MG63 (cell line): ENCODE results near the gene AGTPBP1. TPM values are rescaled to one million over a fixed set of nuclear protein-coding genes. Genes with fewer than 3 reads are reported as not detected.

Experiments used
- DNase-seq: peaks from one replicate; pipeline ENCODE4 v3.0.0-alpha.2; 2020
- H3K27me3 ChIP-seq: fragments of 250-450 bp; sonication (Bioruptor Pico); 2 replicates; pipeline ENCODE4 v1.5.1; 2020; ENCODE audit warnings: mild to moderate bottlenecking, moderate library complexity
- H3K36me3 ChIP-seq: fragments of 250-450 bp; sonication (Bioruptor Pico); 2 replicates; pipeline ENCODE4 v1.5.1; 2020; ENCODE audit warnings: mild to moderate bottlenecking, moderate library complexity
- H3K4me3 ChIP-seq: fragments of 250-450 bp; sonication (Bioruptor Pico); 2 replicates; pipeline ENCODE4 v1.5.1; 2020; ENCODE audit warnings: mild to moderate bottlenecking, moderate library complexity
- H3K9me3 ChIP-seq: fragments of 250-450 bp; sonication (Bioruptor Pico); 2 replicates; pipeline ENCODE4 v1.5.1; 2020; ENCODE audit warnings: mild to moderate bottlenecking, moderate library complexity
- total RNA-seq: library from RNA; depleted of rRNA; stranded (reverse); fragments of >200 nt; shearing (Covaris generic); gene quantifications from 2 replicates; pipeline ENCODE4 v1.2.3, GENCODE V29; 2014; ENCODE audit warnings: low replicate concordance; rRNA removed

AGTPBP1 gene
- total RNA-seq, 1 experiment from 2014 or later = 13.0 TPM

DNA sequence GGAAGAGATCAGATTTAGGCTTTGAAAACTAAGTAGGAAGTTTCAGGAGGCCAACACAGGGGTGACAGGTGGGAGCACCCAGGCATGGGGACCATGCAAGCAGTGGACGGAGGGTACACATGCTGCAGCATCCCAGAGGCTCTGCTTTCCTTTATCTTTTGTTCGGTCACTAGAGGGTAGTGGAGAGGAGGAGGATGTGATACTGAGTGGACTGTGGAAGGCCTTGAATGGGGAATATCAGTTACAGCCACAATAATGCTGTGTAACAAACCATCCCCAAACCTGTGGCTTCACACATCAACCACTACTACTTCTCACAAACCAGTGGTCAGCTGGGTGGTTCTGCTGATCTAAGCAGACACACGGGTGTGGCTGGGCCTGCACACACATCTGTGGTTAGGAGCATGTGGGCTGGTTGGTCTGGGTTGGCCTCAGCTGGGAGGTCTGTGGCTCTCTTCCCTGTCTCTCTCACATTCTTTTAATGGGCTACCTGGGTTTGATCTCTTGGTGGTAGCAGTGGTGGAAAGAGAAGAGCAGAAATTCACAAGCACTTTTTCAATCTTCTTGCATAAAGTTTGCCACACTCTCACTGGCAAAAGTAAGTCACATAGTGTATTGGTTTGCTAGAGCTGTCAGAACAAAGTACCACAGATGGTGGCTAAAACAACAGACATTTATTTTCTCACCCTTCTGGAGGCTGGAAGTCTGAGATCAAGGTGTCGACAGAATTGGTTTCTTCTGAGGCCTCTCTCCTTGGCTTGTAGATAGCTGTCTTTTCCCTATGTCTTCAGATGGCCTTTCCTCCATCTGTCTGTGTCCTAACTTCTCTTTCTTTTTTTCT lies 238.7 kb downstream of the AGTPBP1 start:
- Histone ChIP-seq H3K36me3 (no peaks in the 10 kb centered on the region), H3K4me3 (no peak overlapping the region), H3K27me3 (no peaks in the 10 kb centered on the region), H3K9me3 (peaks cover 3% of the 10 kb centered on the region)
- no peak for DNase-seq

DNA sequence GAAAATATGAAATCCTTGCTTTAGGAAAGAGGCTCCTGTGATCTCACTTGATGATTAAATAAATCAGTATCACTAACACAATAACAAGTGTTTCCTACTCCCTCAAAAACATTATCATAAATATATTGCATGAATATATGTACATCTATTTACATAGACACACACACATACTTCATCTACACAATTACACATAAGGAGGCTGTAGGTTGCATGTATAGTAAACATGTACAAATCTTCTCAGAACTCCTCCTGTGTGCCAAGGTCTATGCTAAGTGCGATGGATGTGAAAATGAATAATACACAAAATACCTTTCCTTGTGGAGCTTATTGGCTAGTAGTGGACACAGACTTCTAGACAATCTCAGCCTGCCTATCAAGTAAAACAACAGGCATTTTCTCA lies 239.9 kb downstream of the AGTPBP1 start:
- no peak overlapping the region for H3K4me3 ChIP-seq
- H3K27me3 ChIP-seq = no peaks in the 10 kb centered on the region
- H3K9me3 ChIP-seq = peaks cover 3% of the 10 kb centered on the region
- no peaks in the 10 kb centered on the region for H3K36me3 ChIP-seq
- DNase-seq = no peak

DNA sequence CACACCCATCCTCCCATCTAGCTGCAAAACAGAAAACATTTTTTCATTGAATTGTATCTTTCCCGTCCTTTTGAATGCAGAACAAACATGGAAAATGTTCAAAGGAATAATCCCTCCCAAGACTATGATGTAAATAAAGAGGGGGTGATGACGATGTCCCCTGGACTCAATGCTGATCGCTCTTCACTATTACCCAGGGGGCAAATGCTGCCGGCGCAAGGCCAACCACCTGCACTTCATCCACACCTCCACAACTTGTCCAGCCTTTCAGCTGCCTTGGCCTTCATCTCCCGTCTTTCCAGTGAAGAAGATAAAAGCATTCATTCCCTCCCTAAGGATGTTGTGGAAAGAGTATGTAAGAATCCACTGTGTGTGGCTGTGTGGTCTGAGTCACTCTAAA lies 240.3 kb downstream of the AGTPBP1 start:
- no peak overlapping the region for H3K4me3 ChIP-seq
- H3K36me3 ChIP-seq = no peaks in the 10 kb centered on the region
- DNase-seq = no peak
- H3K9me3 ChIP-seq = peaks cover 3% of the 10 kb centered on the region
- no peaks in the 10 kb centered on the region for H3K27me3 ChIP-seq

Other genes with a start within 250 kb of the AGTPBP1 start
- 28.1 and 41.6 TPM in 2 replicates for gene NAA35, start 199.2 kb upstream of the AGTPBP1 start, total RNA-seq